Left lung (tissue), 10 donors: ENCODE data around the gene BAIAP2L1. TPM values are rescaled to one million over a fixed set of nuclear protein-coding genes. Genes with fewer than 3 reads are reported as not detected.

Experiments used
- ATAC-seq: fragments of 200-7000 bp; cut with Tn5 transposase; one replicate; pipeline ENCODE4 v1.9.1; 2020; ENCODE audit warnings: moderate library complexity
- DNase-seq, 4 donors: peaks; one replicate each; pipeline ENCODE4 v3.0.0-alpha.2; 2013 to 2020
- H3K27ac ChIP-seq, 2 donors: fragments of 200-600 bp; sonication (generic) in 1 of 2; one replicate each; pipeline versions ENCODE4 v1.5.0 to v1.8.0; 2020 to 2021
- H3K27me3 ChIP-seq, 2 donors: fragments of 200-600 bp; sonication (generic) in 1 of 2; one replicate each; pipeline versions ENCODE4 v1.5.0 to v1.8.0; 2020 to 2021
- H3K36me3 ChIP-seq, 2 donors: fragments of 200-600 bp; sonication (generic) in 1 of 2; one replicate each; pipeline versions ENCODE4 v1.5.0 to v1.8.0; 2020 to 2021
- H3K4me1 ChIP-seq, 2 donors: fragments of 200-600 bp; one replicate each; pipeline ENCODE4 v1.8.0; 2021
- H3K4me3 ChIP-seq, 2 donors: fragments of 200-600 bp; sonication (generic) in 1 of 2; one replicate each; pipeline versions ENCODE4 v1.5.0 to v1.8.0; 2020 to 2021; ENCODE audit warnings: mild to moderate bottlenecking in 1 of 2
- H3K9me3 ChIP-seq, 2 donors: fragments of 200-600 bp; sonication (generic) in 1 of 2; one replicate each; pipeline versions ENCODE4 v1.5.0 to v1.8.0; 2020 to 2021
- intact Hi-C, 2 donors: fragments of 100-400 bp; cut with DNase I; formaldehyde crosslinking; loops; one replicate each; pipeline versions ENCODE4 v1.11.2 to v1.14.2; 2022
- polyA plus RNA-seq, 6 donors: library from polyadenylated mRNA; unstranded; fragments of 120-200 nt; gene quantifications; one replicate each; pipeline ENCODE4 v1.2.1, GENCODE V29; 2013; ENCODE audit not compliant: insufficient read length in 6 of 6
- total RNA-seq, 2 donors: library from RNA; stranded (reverse); fragmentation: NEBNext Ultra II Directional; extraction: Animal tissue kit (Norgen Biotek cat#: 25700); gene quantifications; one replicate each; pipeline ENCODE4 v1.2.1, GENCODE V29; 2021
- TF ChIP-seq, protein P1 (sequence below), 2 donors: fragments of 200-600 bp; sonication (generic) in 1 of 2; IDR thresholded peaks; one replicate each; pipeline versions ENCODE4 v1.5.0 to v1.8.0; 2021; ENCODE audit warnings: antibody characterized with exemption in 2 of 2
- donor health status: DM: no; HTN: yes; CAD: no.
- donor health status: DM: no; HTN: no; CAD: no.

The BAIAP2L1 gene
- total and polyA plus RNA-seq, 8 donors, result 16.6 to 31.8 (median 20.9) TPM

DNA sequence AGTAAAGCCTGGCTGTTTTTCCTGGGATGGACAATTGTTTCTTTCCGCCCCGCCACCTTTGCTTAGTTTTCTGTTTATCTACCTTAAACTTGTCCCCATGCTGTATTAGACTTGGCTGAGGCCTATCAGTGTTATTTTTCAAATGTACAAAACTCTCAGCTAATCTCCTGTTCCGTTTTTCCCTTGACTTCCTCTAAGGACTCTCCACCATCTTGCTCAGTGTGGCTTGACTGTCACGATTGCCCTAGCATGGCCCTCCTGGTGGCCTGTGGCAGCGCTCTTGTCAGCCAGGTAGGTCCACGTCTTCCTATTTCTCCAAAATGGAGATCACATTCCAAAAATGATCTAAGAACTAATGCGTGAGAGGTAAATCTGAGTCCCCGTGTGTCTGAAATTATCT, 36.7 kb downstream of the BAIAP2L1 start:
- no peak for ATAC-seq
- TF ChIP-seq, protein P1, sequence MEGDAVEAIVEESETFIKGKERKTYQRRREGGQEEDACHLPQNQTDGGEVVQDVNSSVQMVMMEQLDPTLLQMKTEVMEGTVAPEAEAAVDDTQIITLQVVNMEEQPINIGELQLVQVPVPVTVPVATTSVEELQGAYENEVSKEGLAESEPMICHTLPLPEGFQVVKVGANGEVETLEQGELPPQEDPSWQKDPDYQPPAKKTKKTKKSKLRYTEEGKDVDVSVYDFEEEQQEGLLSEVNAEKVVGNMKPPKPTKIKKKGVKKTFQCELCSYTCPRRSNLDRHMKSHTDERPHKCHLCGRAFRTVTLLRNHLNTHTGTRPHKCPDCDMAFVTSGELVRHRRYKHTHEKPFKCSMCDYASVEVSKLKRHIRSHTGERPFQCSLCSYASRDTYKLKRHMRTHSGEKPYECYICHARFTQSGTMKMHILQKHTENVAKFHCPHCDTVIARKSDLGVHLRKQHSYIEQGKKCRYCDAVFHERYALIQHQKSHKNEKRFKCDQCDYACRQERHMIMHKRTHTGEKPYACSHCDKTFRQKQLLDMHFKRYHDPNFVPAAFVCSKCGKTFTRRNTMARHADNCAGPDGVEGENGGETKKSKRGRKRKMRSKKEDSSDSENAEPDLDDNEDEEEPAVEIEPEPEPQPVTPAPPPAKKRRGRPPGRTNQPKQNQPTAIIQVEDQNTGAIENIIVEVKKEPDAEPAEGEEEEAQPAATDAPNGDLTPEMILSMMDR (IDR thresholded peaks at IDR 0.05), result no peak

DNA sequence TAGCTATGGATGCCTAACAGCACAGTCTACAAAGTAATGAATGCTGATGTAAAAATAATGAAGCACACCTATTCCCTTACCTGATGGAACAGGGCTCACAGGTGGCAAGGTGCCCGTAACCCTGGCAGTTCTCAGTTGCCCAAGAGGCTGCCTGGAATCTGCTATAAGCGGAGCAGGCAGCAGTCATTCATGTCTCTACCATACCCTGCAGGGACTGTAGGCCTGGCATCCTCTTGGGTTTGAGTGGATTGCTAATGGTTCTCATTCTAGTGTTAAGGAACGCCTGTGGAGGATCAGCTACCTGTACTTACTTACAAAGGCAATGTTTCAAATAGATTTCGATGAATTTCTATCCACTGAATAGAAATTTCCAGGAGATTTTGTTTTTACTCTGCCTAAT, 38.4 kb downstream of the BAIAP2L1 start:
- Histone ChIP-seq H3K27me3 (no peaks in the 10 kb centered on the region), H3K4me1 (peaks cover 0 to 14% of the 10 kb centered on the region in 2 donors), H3K27ac (no peak overlapping the region), H3K4me3 (no peak overlapping the region), H3K36me3 (no peaks in the 10 kb centered on the region), H3K9me3 (no peaks in the 10 kb centered on the region)
- TF ChIP-seq, protein P1 (IDR thresholded peaks at IDR 0.05), result no peak
- ATAC-seq, result peak; percentile 48
- intact Hi-C loops, result no loop called here
- no peak for DNase-seq

More for the DNA sequence above, 36.7 kb downstream of the BAIAP2L1 start:
- Histone ChIP-seq H3K27ac (no peak overlapping the region), H3K9me3 (no peaks in the 10 kb centered on the region), H3K27me3 (no peaks in the 10 kb centered on the region), H3K4me3 (no peak overlapping the region), H3K36me3 (no peaks in the 10 kb centered on the region), H3K4me1 (peaks cover 0 to 8% of the 10 kb centered on the region in 2 donors)
- no peak for DNase-seq
- intact Hi-C loops, result no loop called here

DNA sequence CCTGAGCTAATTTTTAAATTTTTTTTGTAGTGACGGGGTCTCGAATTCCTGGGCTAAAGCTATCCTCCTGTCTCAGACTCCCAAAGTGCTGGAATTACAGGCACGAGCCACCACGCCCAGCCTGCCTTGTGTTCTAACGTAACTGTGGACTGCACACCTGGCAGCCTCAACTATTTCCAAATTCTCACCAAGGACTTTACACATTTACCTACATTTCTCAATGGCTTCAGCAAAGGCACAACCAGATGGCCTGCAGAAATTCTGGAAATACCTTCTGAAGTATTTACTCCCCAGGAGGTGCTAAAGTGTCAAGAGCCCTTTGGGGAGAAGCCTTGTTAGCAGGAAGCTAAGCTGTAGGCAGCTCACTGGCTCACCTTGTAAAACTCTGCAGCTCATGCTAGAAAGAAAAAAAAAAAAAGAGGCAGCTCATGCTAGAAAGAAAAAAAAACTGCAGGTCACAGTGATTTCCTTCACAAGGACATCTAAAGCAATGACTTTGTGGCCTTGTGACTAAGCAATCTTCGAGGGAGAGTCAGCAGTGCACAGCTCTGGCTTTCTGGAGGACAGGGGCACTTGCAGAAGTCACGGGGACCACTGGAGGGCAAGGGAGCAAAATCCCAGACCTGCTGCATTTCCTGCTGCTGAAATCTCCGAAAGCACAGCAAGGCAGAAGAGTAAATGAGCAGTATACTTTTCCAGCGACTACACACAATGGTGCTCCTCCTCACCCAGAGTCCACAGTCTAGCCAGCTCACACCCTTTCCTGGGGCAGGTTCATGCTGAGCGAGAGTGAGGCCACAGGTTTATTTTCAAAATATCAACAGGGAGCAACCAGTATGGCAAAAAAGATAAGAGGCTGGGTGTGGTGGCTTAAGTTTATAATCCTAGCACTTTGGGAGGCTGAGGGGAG, 40.4 kb downstream of the BAIAP2L1 start:
- H3K9me3 ChIP-seq, result no peaks in the 10 kb centered on the region
- intact Hi-C loops, result no loop called here
- peaks cover 2 to 18% of the 10 kb centered on the region in 2 donors for H3K4me1 ChIP-seq
- H3K27ac ChIP-seq, result peak overlapping the region; percentile 53 to 70
- TF ChIP-seq, protein P1 (IDR thresholded peaks at IDR 0.05), result no peak
- H3K4me3 ChIP-seq, result no peak overlapping the region
- peak; percentile 86 for ATAC-seq
- no peaks in the 10 kb centered on the region for H3K36me3 ChIP-seq
- peak in 2 of 4 donors; percentile 54 to 60 for DNase-seq
- no peaks in the 10 kb centered on the region for H3K27me3 ChIP-seq

DNA sequence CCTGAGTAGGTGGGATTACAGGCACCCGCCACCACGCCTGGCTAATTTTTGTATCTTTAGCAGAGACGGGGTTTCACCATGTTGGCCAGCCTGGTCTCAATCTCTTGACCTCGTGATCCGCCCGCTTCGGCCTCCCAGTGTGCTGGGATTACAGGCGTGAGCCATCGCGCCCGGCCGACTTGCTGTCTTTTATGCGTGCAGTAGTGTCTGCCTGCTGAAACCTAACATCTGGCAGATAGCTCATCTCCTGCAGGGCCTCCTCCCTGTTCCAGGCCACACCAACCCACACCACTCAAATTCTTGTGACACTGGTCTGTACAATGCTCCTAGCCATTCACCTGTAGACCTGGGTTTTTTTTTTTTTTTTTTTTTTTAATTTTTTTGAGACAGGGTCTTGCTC, 41.5 kb downstream of the BAIAP2L1 start:
- intact Hi-C loops, result no loop called here
- no peaks in the 10 kb centered on the region for H3K27me3 ChIP-seq
- DNase-seq, result no peak
- H3K4me3 ChIP-seq, result no peak overlapping the region
- ATAC-seq, result no peak
- TF ChIP-seq, protein P1 (IDR thresholded peaks at IDR 0.05), result no peak
- H3K4me1 ChIP-seq, result peaks cover 2 to 18% of the 10 kb centered on the region in 2 donors
- H3K36me3 ChIP-seq, result no peaks in the 10 kb centered on the region
- H3K9me3 ChIP-seq, result no peaks in the 10 kb centered on the region
- no peak overlapping the region for H3K27ac ChIP-seq

DNA sequence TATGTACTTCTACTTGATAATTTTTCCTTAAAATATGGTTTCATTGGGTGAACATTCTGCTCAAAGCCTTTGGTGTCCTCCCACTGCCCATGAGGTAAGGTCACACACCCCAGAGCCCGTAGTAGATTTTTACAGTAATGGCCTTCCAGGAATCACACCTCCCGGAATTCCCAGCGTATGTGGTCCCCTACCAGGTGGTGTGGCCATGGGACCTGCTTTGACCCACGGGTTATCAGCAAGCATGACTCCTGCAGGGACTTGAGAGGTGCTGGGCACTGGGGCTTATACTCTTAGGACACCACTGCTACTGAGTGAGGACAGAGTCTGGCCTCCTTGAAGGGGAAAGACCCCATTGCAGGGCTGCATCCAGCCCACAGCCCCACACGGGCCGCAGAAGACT, 42.2 kb downstream of the BAIAP2L1 start:
- no peaks in the 10 kb centered on the region for H3K27me3 ChIP-seq

More for the DNA sequence above, 42.2 kb downstream of the BAIAP2L1 start:
- H3K36me3 ChIP-seq, result no peaks in the 10 kb centered on the region
- ATAC-seq (no peak), DNase-seq (no peak)
- peaks cover 2 to 18% of the 10 kb centered on the region in 2 donors for H3K4me1 ChIP-seq
- no peak overlapping the region for H3K27ac ChIP-seq
- TF ChIP-seq, protein P1 (IDR thresholded peaks at IDR 0.05), result no peak
- no peaks in the 10 kb centered on the region for H3K9me3 ChIP-seq
- intact Hi-C loops, result no loop called here
- H3K4me3 ChIP-seq, result no peak overlapping the region
